ENCODE results near the gene TOMM70. TPM values are rescaled to one million over a fixed set of nuclear protein-coding genes. Genes with fewer than 3 reads are reported as not detected.
"Not testable (repeated sequence)": the region's sequence is repeated elsewhere in the genome, so short reads cannot be mapped to it uniquely, and the experiment has no call there.

TOMM70 gene
- total and polyA plus RNA-seq, 7 experiments from 2014 or later: 18.3 to 43.7 (median 23.9) TPM

DNA sequence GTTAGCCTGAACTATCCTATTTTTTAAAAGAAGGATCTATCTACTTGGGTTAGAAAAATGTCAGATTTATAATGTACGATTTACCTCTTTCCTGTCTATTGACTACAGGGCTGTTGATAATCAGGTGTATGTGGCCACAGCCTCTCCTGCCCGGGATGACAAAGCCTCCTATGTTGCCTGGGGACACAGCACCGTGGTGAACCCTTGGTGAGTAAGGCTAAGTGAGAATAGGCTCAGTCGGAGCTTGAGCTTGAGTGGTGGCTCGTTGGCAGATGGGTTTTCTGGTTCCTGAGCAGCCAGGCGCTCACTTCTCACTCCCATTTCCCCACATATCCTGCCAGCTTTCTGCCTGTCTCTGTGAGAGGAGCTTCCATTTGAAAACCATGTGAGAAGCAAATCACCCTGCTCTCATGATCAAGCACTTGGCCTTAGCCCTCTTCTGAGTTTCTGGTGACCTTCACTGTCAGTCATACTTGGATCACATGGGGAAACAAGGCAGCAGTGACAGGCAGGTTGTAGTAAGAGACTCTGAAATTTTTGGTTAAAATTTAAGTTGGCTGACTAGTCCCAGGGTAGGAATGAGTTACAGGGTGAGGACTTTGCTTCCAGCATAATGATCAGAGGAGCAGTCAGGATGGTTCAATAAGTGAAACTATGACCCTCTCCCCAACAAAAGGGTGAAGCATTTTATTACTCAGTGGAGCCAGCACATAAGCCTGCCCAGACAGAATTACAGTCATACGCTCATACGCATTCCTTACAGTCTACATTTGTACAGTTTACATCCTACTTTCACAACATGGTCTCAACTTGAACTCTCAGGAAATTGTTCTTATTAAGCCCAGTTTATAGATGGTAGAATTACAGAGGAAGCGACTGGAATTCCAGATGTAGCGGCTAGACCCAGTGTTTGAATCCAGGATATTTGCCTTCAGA lies 48.3 kb downstream of the TOMM70 start:
- DNase-seq (no peak), ATAC-seq (no peak)
- Histone ChIP-seq H3K36me3 (ENCODE audit: control insufficient read depth in 2 of 3, insufficient read depth in 3 of 3, low read length in 3 of 3) (peaks cover 0 to 64% (median 7%) of the 10 kb centered on the region in 3 experiments), H3K27me3 (ENCODE audit: control insufficient read depth in 2 of 2, insufficient read depth in 2 of 2, low read length in 2 of 2) (no peaks in the 10 kb centered on the region), H3K27ac (ENCODE audit: low read depth, low read length) (no peak overlapping the region), H3K4me3 (ENCODE audit: low read length) (no peak overlapping the region), H3K9me3 (ENCODE audit: control insufficient read depth in 2 of 3, low read length in 3 of 3) (no peaks in the 10 kb centered on the region), H3K4me1 (ENCODE audit: control insufficient read depth in 2 of 2, insufficient read depth in 2 of 2, low read length in 2 of 2) (no peaks in the 10 kb centered on the region)
- CTCF ChIA-PET: no interaction called here
- Mint-ChIP-seq H3K36me3 (peaks cover 25 to 52% (median 43%) of the 10 kb centered on the region in 5 donors), H3K9me3 (peaks cover 0 to 4% (median 0%) of the 10 kb centered on the region in 11 donors), H3K27me3 (no peaks in the 10 kb centered on the region), H3K27ac (no peak overlapping the region), H3K4me1 (no peaks in the 10 kb centered on the region), H3K4me3 (no peak overlapping the region)
- POLR2A ChIA-PET: no interaction called here
- intact Hi-C loops (cut with micrococcal nuclease): no loop called here

GRCh38 chr3:100351770-100352169 lies 49.1 kb downstream of the TOMM70 start:
- H3K36me3 Mint-ChIP-seq: peaks cover 25 to 55% (median 44%) of the 10 kb centered on the region in 5 donors
- H3K4me3 Mint-ChIP-seq; DNase-seq; H3K4me3 ChIP-seq (ENCODE audit: low read length); H3K27ac Mint-ChIP-seq; H3K27ac ChIP-seq (ENCODE audit: low read depth, low read length); POLR2A ChIA-PET; H3K27me3 ChIP-seq (ENCODE audit: control insufficient read depth in 2 of 2, insufficient read depth in 2 of 2, low read length in 2 of 2); H3K4me1 Mint-ChIP-seq; ATAC-seq; H3K4me1 ChIP-seq (ENCODE audit: control insufficient read depth in 2 of 2, insufficient read depth in 2 of 2, low read length in 2 of 2); CTCF ChIA-PET; H3K9me3 Mint-ChIP-seq; H3K9me3 ChIP-seq (ENCODE audit: control insufficient read depth in 2 of 3, low read length in 3 of 3); intact Hi-C loops (cut with micrococcal nuclease); H3K27me3 Mint-ChIP-seq: not testable (repeated sequence)
- peaks cover 0 to 68% (median 7%) of the 10 kb centered on the region in 3 experiments for H3K36me3 ChIP-seq (ENCODE audit: control insufficient read depth in 2 of 3, insufficient read depth in 3 of 3, low read length in 3 of 3)

- Mint-ChIP-seq H3K9me3 (peaks cover 0 to 4% (median 0%) of the 10 kb centered on the region in 11 donors), H3K4me1 (peaks cover 4 to 17% (median 9%) of the 10 kb centered on the region in 7 donors), H3K27me3 (no peaks in the 10 kb centered on the region), H3K27ac (no peak overlapping the region), H3K36me3 (peaks cover 27 to 67% (median 52%) of the 10 kb centered on the region in 5 donors), H3K4me3 (no peak overlapping the region)
- no peaks in the 10 kb centered on the region for H3K27me3 ChIP-seq (ENCODE audit: control insufficient read depth in 2 of 2, insufficient read depth in 2 of 2, low read length in 2 of 2)
- peaks cover 0 to 71% (median 7%) of the 10 kb centered on the region in 3 experiments for H3K36me3 ChIP-seq (ENCODE audit: control insufficient read depth in 2 of 3, insufficient read depth in 3 of 3, low read length in 3 of 3)
- intact Hi-C loops (cut with micrococcal nuclease): no loop called here
- H3K9me3 ChIP-seq (ENCODE audit: control insufficient read depth in 2 of 3, low read length in 3 of 3): no peaks in the 10 kb centered on the region
- peaks cover 0 to 6% of the 10 kb centered on the region in 2 donors for H3K4me1 ChIP-seq (ENCODE audit: control insufficient read depth in 2 of 2, insufficient read depth in 2 of 2, low read length in 2 of 2)
- no peak overlapping the region for H3K27ac ChIP-seq (ENCODE audit: low read depth, low read length)
- DNase-seq (no peak), ATAC-seq (no peak)
- ChIA-PET POLR2A (interaction anchor here (0.7 kb wide), 1 partner anchor 239 kb away, joined by 4 read pairs; no protein-coding TSS in a partner anchor), CTCF (no interaction called here)
- no peak overlapping the region for H3K4me3 ChIP-seq (ENCODE audit: low read length)
Observed at GRCh38 chr3:100348727-100349126, 52.2 kb downstream of the TOMM70 start.

- ChIA-PET POLR2A (no interaction called here), CTCF (no interaction called here)
- peaks cover 0 to 29% (median 4%) of the 10 kb centered on the region in 3 experiments for H3K36me3 ChIP-seq (ENCODE audit: control insufficient read depth in 2 of 3, insufficient read depth in 3 of 3, low read length in 3 of 3)
- H3K9me3 ChIP-seq (ENCODE audit: control insufficient read depth in 2 of 3, low read length in 3 of 3): no peaks in the 10 kb centered on the region
- H3K9me3 Mint-ChIP-seq: peaks cover 0 to 5% (median 0%) of the 10 kb centered on the region in 11 donors
- DNase-seq (no peak), ATAC-seq (no peak)
- peaks cover 6 to 41% (median 26%) of the 10 kb centered on the region in 5 donors for H3K36me3 Mint-ChIP-seq
- H3K27me3 Mint-ChIP-seq: no peaks in the 10 kb centered on the region
- no peak overlapping the region for H3K27ac ChIP-seq (ENCODE audit: low read depth, low read length)
- intact Hi-C loops (cut with micrococcal nuclease): no loop called here
- no peaks in the 10 kb centered on the region for H3K27me3 ChIP-seq (ENCODE audit: control insufficient read depth in 2 of 2, insufficient read depth in 2 of 2, low read length in 2 of 2)
- peak overlapping the region in 1 of 9 donors; percentile 14 for H3K27ac Mint-ChIP-seq
- no peak overlapping the region for H3K4me3 Mint-ChIP-seq
- H3K4me3 ChIP-seq (ENCODE audit: low read length): no peak overlapping the region
- H3K4me1 Mint-ChIP-seq: peaks cover 11 to 59% (median 31%) of the 10 kb centered on the region in 7 donors
- H3K4me1 ChIP-seq (ENCODE audit: control insufficient read depth in 2 of 2, insufficient read depth in 2 of 2, low read length in 2 of 2): peaks cover 2 to 19% of the 10 kb centered on the region in 2 donors
Observed at GRCh38 chr3:100340527-100340926, 60.4 kb downstream of the TOMM70 start.

DNA sequence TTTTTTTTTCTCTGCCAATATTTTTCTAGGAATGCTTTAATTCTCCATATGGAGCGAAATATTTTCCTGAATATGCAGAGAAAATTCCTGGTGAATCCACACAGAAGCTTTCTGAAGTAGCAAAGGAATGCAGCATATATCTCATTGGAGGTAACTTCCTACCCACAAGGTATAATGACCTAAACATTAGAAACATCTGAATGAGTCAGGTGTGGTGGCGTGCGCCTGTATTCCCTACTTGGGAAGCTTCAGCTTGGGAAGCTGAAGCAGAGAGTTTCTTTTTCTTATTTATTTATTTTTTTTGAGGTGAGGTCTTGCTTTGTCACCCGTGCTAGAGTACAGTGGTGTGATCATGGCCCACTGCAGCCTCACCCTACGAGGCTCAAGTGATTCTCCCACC lies 61.1 kb downstream of the TOMM70 start:
- peaks cover 0 to 5% (median 0%) of the 10 kb centered on the region in 11 donors for H3K9me3 Mint-ChIP-seq
- peaks cover 6 to 24% of the 10 kb centered on the region in 2 donors for H3K4me1 ChIP-seq (ENCODE audit: control insufficient read depth in 2 of 2, insufficient read depth in 2 of 2, low read length in 2 of 2)
- intact Hi-C loops (cut with micrococcal nuclease): loop anchor here in 1 of 2 donors (10.0 kb wide), 1 partner anchor 1225 kb away; the partner anchor contains the start of gene TRMT10C
- no peak overlapping the region for H3K4me3 ChIP-seq (ENCODE audit: low read length)
- no peak overlapping the region for H3K27ac ChIP-seq (ENCODE audit: low read depth, low read length)
- H3K27me3 Mint-ChIP-seq: no peaks in the 10 kb centered on the region
- no peaks in the 10 kb centered on the region for H3K27me3 ChIP-seq (ENCODE audit: control insufficient read depth in 2 of 2, insufficient read depth in 2 of 2, low read length in 2 of 2)
- no peak for DNase-seq
- no peak overlapping the region for H3K4me3 Mint-ChIP-seq
- H3K36me3 Mint-ChIP-seq: peaks cover 5 to 36% (median 22%) of the 10 kb centered on the region in 5 donors
- POLR2A ChIA-PET: interaction anchor here (0.6 to 0.8 kb wide), 2 partner anchors 21 to 489 kb away, joined by 3 read pairs; no protein-coding TSS in a partner anchor
- no peak overlapping the region for H3K27ac Mint-ChIP-seq
- no peak for ATAC-seq
- CTCF ChIA-PET: interaction anchor here (0.8 kb wide), 1 partner anchor 17 kb away, joined by 4 read pairs; no protein-coding TSS in a partner anchor
- H3K36me3 ChIP-seq (ENCODE audit: control insufficient read depth in 2 of 3, insufficient read depth in 3 of 3, low read length in 3 of 3): peaks cover 0 to 26% (median 4%) of the 10 kb centered on the region in 3 experiments
- H3K9me3 ChIP-seq (ENCODE audit: control insufficient read depth in 2 of 3, low read length in 3 of 3): no peaks in the 10 kb centered on the region
- peaks cover 17 to 62% (median 38%) of the 10 kb centered on the region in 7 donors for H3K4me1 Mint-ChIP-seq

- ATAC-seq: no peak
Observed at GRCh38 chr3:100338911-100339310, 62.0 kb downstream of the TOMM70 start.

More at GRCh38 chr3:100338911-100339310, 62.0 kb downstream of the TOMM70 start:
- Histone ChIP-seq H3K27ac (ENCODE audit: low read depth, low read length) (no peak overlapping the region), H3K4me3 (ENCODE audit: low read length) (no peak overlapping the region), H3K36me3 (ENCODE audit: control insufficient read depth in 2 of 3, insufficient read depth in 3 of 3, low read length in 3 of 3) (peaks cover 0 to 19% (median 4%) of the 10 kb centered on the region in 3 experiments), H3K9me3 (ENCODE audit: control insufficient read depth in 2 of 3, low read length in 3 of 3) (no peaks in the 10 kb centered on the region), H3K27me3 (ENCODE audit: control insufficient read depth in 2 of 2, insufficient read depth in 2 of 2, low read length in 2 of 2) (no peaks in the 10 kb centered on the region), H3K4me1 (ENCODE audit: control insufficient read depth in 2 of 2, insufficient read depth in 2 of 2, low read length in 2 of 2) (peaks cover 11 to 20% of the 10 kb centered on the region in 2 donors)
- POLR2A ChIA-PET: interaction anchor here (0.8 to 1.3 kb wide), 2 partner anchors 8 to 21 kb away, joined by 3 to 7 read pairs; no protein-coding TSS in a partner anchor
- Mint-ChIP-seq H3K4me3 (no peak overlapping the region), H3K27me3 (no peaks in the 10 kb centered on the region), H3K4me1 (peaks cover 17 to 61% (median 37%) of the 10 kb centered on the region in 7 donors), H3K27ac (peak overlapping the region in 7 of 9 donors; percentile 3 to 44 (median 27)), H3K36me3 (peaks cover 5 to 29% (median 22%) of the 10 kb centered on the region in 5 donors), H3K9me3 (peaks cover 0 to 5% (median 0%) of the 10 kb centered on the region in 11 donors)
- DNase-seq: no peak
- CTCF ChIA-PET: no interaction called here
- intact Hi-C loops (cut with micrococcal nuclease): loop anchor here in 1 of 2 donors (10.0 kb wide), 1 partner anchor 1226 kb away; the partner anchor contains the start of gene TRMT10C
